Osteoblast (primary cell): ENCODE data around the gene SP5. TPM values are rescaled to one million over a fixed set of nuclear protein-coding genes. Genes with fewer than 3 reads are reported as not detected.

ENCODE experiments used
- DNase-seq: peaks from one replicate; pipeline ENCODE4 v3.0.0; 2011; ENCODE audit warnings: low spot score, mixed read lengths; ENCODE audit not compliant: insufficient read length; ENCODE audit errors: missing footprints
- H2AFZ ChIP-seq: 2 replicates; pipeline ENCODE4 v1.6.0; 2011; ENCODE audit warnings: mild to moderate bottlenecking, low read length
- H3K27ac ChIP-seq: 2 replicates; pipeline ENCODE4 v1.5.1; 2011; ENCODE audit warnings: mild to moderate bottlenecking, low read depth, low read length, moderate library complexity
- H3K27me3 ChIP-seq: 2 replicates; pipeline ENCODE4 v1.6.0; 2012; ENCODE audit warnings: mild to moderate bottlenecking, control low read depth, inconsistent platforms, low read length, moderate library complexity; ENCODE audit not compliant: insufficient read depth
- H3K36me3 ChIP-seq: 2 replicates; pipeline ENCODE4 v1.5.1; 2011; ENCODE audit warnings: mild to moderate bottlenecking, low read length, control low read depth, moderate library complexity; ENCODE audit not compliant: insufficient read depth
- H3K4me1 ChIP-seq: 2 replicates; pipeline ENCODE4 v1.5.1; 2011; ENCODE audit warnings: mild to moderate bottlenecking, low read length, control low read depth, moderate library complexity; ENCODE audit not compliant: insufficient read depth
- H3K4me2 ChIP-seq: 2 replicates; pipeline ENCODE4 v1.6.0; 2011; ENCODE audit warnings: mild to moderate bottlenecking, low read length; ENCODE audit not compliant: insufficient read depth
- H3K4me3 ChIP-seq: fragments of 200-600 bp; sonication (generic); 3 replicates; pipeline ENCODE4 v1.5.1; 2012; ENCODE audit warnings: mild to moderate bottlenecking, low read length, inconsistent platforms; ENCODE audit not compliant: insufficient read depth
- H3K79me2 ChIP-seq: 2 replicates; pipeline ENCODE4 v1.6.0; 2012; ENCODE audit warnings: mild to moderate bottlenecking, low read length, control low read depth, inconsistent platforms; ENCODE audit not compliant: insufficient read depth
- H3K9me3 ChIP-seq: 2 replicates; pipeline ENCODE4 v1.5.1; 2011; ENCODE audit warnings: low read depth, low read length, control low read depth
- H4K20me1 ChIP-seq: 2 replicates; pipeline ENCODE4 v1.6.0; 2012; ENCODE audit warnings: mild to moderate bottlenecking, low read length, control low read depth; ENCODE audit not compliant: insufficient read depth
- CTCF ChIP-seq: IDR thresholded peaks from 2 replicates; pipeline ENCODE4 v1.5.1; 2011; ENCODE audit warnings: mild to moderate bottlenecking, low read depth, low read length, moderate library complexity; ENCODE audit errors: extremely low read depth
- total RNA-seq: library from RNA; depleted of rRNA; stranded (reverse); fragments of >200 nt; gene quantifications from 2 replicates; pipeline ENCODE4 v1.2.3, GENCODE V29; 2012

Gene SP5
- total RNA-seq, 1 donor = not detected

GRCh38 chr2:170690640-170691039 lies 24.5 kb upstream of the SP5 start:
- Histone ChIP-seq H3K9me3 (no peaks in the 10 kb centered on the region), H3K4me3 (no peak overlapping the region), H2AFZ (no peak overlapping the region), H3K4me2 (no peak overlapping the region), H3K79me2 (no peaks in the 10 kb centered on the region), H3K36me3 (no peaks in the 10 kb centered on the region), H3K27me3 (no peaks in the 10 kb centered on the region), H4K20me1 (no peaks in the 10 kb centered on the region), H3K27ac (no peak overlapping the region), H3K4me1 (no peaks in the 10 kb centered on the region)
- no peak for DNase-seq
- no peak for TF ChIP-seq CTCF

GRCh38 chr2:170694316-170694715 lies 20.8 kb upstream of the SP5 start:
- H3K79me2 ChIP-seq = no peaks in the 10 kb centered on the region
- H3K27ac ChIP-seq = no peak overlapping the region
- no peak overlapping the region for H3K4me2 ChIP-seq
- H2AFZ ChIP-seq = no peak overlapping the region
- H3K4me1 ChIP-seq = no peaks in the 10 kb centered on the region
- H3K27me3 ChIP-seq = no peaks in the 10 kb centered on the region
- DNase-seq = no peak
- H3K9me3 ChIP-seq = no peaks in the 10 kb centered on the region
- no peak overlapping the region for H3K4me3 ChIP-seq
- H4K20me1 ChIP-seq = no peaks in the 10 kb centered on the region
- H3K36me3 ChIP-seq = no peaks in the 10 kb centered on the region
- TF ChIP-seq CTCF = no peak

- Histone ChIP-seq H4K20me1 (no peaks in the 10 kb centered on the region), H3K27ac (no peak overlapping the region), H3K4me1 (no peaks in the 10 kb centered on the region), H3K4me2 (no peak overlapping the region), H3K36me3 (no peaks in the 10 kb centered on the region), H2AFZ (no peak overlapping the region), H3K4me3 (no peak overlapping the region), H3K27me3 (no peaks in the 10 kb centered on the region), H3K9me3 (no peaks in the 10 kb centered on the region), H3K79me2 (no peaks in the 10 kb centered on the region)
- no peak for DNase-seq
- TF ChIP-seq CTCF = no peak
Measured at GRCh38 chr2:170695521-170696410, 19.4 kb upstream of the SP5 start.

GRCh38 chr2:170696948-170697347 lies 18.2 kb upstream of the SP5 start:
- H3K79me2 ChIP-seq = no peaks in the 10 kb centered on the region
- H3K36me3 ChIP-seq = no peaks in the 10 kb centered on the region
- TF ChIP-seq CTCF = no peak

More at GRCh38 chr2:170696948-170697347, 18.2 kb upstream of the SP5 start:
- no peaks in the 10 kb centered on the region for H3K27me3 ChIP-seq
- H3K27ac ChIP-seq = no peak overlapping the region
- no peaks in the 10 kb centered on the region for H3K4me1 ChIP-seq
- H4K20me1 ChIP-seq = no peaks in the 10 kb centered on the region
- H2AFZ ChIP-seq = no peak overlapping the region
- no peak for DNase-seq
- H3K9me3 ChIP-seq = no peaks in the 10 kb centered on the region
- no peak overlapping the region for H3K4me2 ChIP-seq
- no peak overlapping the region for H3K4me3 ChIP-seq
